Measurements from ENCODE around the gene DSG3.

Gene DSG3

GRCh38 chr18:31454066-31454708, 6.6 kb downstream of the DSG3 start:
- DNase-seq (ENCODE audit: low read depth, low spot score) = no peak
- no peaks in the 10 kb centered on the region for H3K9me3 ChIP-seq (ENCODE audit: control insufficient read depth, insufficient read depth, low read length)
- H3K4me1 ChIP-seq (ENCODE audit: control insufficient read depth, insufficient read depth, low read length) = no peaks in the 10 kb centered on the region
- no peaks in the 10 kb centered on the region for H3K36me3 ChIP-seq (ENCODE audit: control insufficient read depth, insufficient read depth, low read length)
- no peak overlapping the region for H3K4me3 ChIP-seq (ENCODE audit: low read length)
- no peak overlapping the region for H3K27ac ChIP-seq (ENCODE audit: low read length)
- no CpG with 5 or more reads among the region's 3 CpGs for WGBS (ENCODE audit: insufficient coverage, insufficient read length)
- no peaks in the 10 kb centered on the region for H3K27me3 ChIP-seq (ENCODE audit: control insufficient read depth, insufficient read depth, low read length)

- Histone ChIP-seq H3K4me3 (ENCODE audit: low read length) (no peak overlapping the region), H3K36me3 (ENCODE audit: control insufficient read depth, insufficient read depth, low read length) (no peaks in the 10 kb centered on the region), H3K9me3 (ENCODE audit: control insufficient read depth, insufficient read depth, low read length) (no peaks in the 10 kb centered on the region), H3K27me3 (ENCODE audit: control insufficient read depth, insufficient read depth, low read length) (no peaks in the 10 kb centered on the region), H3K4me1 (ENCODE audit: control insufficient read depth, insufficient read depth, low read length) (no peaks in the 10 kb centered on the region), H3K27ac (ENCODE audit: low read length) (no peak overlapping the region)
- WGBS (ENCODE audit: insufficient coverage, insufficient read length) = 100% methylated on average over 1 of the region's 1 CpG
- DNase-seq (ENCODE audit: low read depth, low spot score) = no peak
These were observed 22.1 kb downstream of the DSG3 start for GRCh38 chr18:31469629-31470028.

GRCh38 chr18:31478688-31479087, 31.1 kb downstream of the DSG3 start:
- H3K4me3 ChIP-seq (ENCODE audit: low read length) = no peak overlapping the region
- H3K27me3 ChIP-seq (ENCODE audit: control insufficient read depth, insufficient read depth, low read length) = no peaks in the 10 kb centered on the region
- no peak overlapping the region for H3K27ac ChIP-seq (ENCODE audit: low read length)
- DNase-seq (ENCODE audit: low read depth, low spot score) = no peak
- H3K36me3 ChIP-seq (ENCODE audit: control insufficient read depth, insufficient read depth, low read length) = no peaks in the 10 kb centered on the region
- H3K4me1 ChIP-seq (ENCODE audit: control insufficient read depth, insufficient read depth, low read length) = no peaks in the 10 kb centered on the region; the same call in 1 of the 2 replicates
- WGBS (ENCODE audit: insufficient coverage, insufficient read length) = no CpG with 5 or more reads among the region's 10 CpGs
- no peaks in the 10 kb centered on the region for H3K9me3 ChIP-seq (ENCODE audit: control insufficient read depth, insufficient read depth, low read length)

DNA sequence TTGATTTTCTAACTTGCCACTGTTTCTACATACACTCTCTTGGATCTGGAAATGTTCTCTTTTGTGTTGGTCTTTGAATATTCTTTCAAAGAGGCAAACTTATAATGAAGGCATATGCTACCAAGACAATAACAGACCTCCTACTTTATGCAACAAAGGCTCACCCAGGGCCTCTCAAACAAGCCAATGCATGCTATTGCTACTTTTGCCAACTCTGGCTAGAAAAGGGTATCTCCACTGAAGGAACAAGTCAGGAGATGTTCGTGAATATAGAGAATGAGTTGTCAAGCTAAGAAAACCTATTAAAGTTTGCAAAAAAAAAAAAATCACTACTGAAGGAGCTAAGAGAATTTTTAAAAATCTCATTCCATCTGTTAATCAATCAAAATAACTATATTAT, 34.5 kb downstream of the DSG3 start:
- Histone ChIP-seq H3K9me3 (ENCODE audit: control insufficient read depth, insufficient read depth, low read length) (no peaks in the 10 kb centered on the region), H3K36me3 (ENCODE audit: control insufficient read depth, insufficient read depth, low read length) (no peaks in the 10 kb centered on the region), H3K27me3 (ENCODE audit: control insufficient read depth, insufficient read depth, low read length) (no peaks in the 10 kb centered on the region), H3K4me1 (ENCODE audit: control insufficient read depth, insufficient read depth, low read length) (0 out of 2 replicates have a peak, but pooled peaks cover under 1% of the 10 kb centered on the region), H3K27ac (ENCODE audit: low read length) (no peak overlapping the region), H3K4me3 (ENCODE audit: low read length) (no peak overlapping the region)
- WGBS (ENCODE audit: insufficient coverage, insufficient read length) = no CpG with 5 or more reads among the region's 1 CpG
- DNase-seq (ENCODE audit: low read depth, low spot score) = no peak

DNA sequence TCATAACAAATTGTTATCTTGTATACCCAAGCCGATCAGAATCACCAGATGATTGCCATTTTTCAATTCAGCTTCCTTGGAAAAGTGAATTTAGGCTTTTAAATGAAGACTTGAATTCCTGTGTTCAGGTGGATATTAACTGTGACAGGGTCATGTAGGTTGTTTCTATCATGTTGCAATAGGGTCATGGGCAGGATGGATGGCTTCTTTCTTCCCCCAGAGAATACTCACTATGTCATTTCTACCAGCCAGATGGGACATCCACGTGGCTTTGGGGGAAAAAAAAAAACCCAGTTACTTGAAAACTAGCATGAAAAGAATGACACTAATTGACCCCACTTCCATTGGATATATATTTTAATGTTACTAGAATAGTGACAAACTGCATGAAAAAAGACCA, 35.9 kb downstream of the DSG3 start:
- no peak for DNase-seq (ENCODE audit: low read depth, low spot score)
- no CpG with 5 or more reads among the region's 2 CpGs for WGBS (ENCODE audit: insufficient coverage, insufficient read length)

DNA sequence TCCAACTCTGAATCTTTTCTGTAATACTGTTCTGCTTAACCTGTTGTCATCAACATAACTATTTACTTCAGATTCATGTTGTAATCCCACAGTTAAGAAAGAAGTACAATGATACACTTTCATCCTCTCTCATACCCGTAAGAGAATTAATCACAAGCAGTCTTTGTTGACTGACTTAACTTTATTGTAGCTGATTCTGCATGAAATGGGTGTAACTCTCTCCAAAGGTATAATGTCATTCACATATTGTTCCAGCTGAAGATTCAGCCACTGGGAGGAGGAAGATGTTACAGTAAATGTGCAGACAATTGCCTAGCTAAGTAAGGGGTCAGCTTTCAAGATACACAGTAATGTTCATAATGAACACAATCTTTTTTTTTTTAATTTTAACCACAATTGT, 36.9 kb downstream of the DSG3 start:
- no peak overlapping the region for H3K4me3 ChIP-seq (ENCODE audit: low read length)
- 0 out of 2 replicates have a peak, but pooled peaks cover 2% of the 10 kb centered on the region for H3K4me1 ChIP-seq (ENCODE audit: control insufficient read depth, insufficient read depth, low read length)
- no peaks in the 10 kb centered on the region for H3K36me3 ChIP-seq (ENCODE audit: control insufficient read depth, insufficient read depth, low read length)
- WGBS (ENCODE audit: insufficient coverage, insufficient read length) = no CpG with 5 or more reads among the region's 1 CpG
- no peak for DNase-seq (ENCODE audit: low read depth, low spot score)
- no peaks in the 10 kb centered on the region for H3K9me3 ChIP-seq (ENCODE audit: control insufficient read depth, insufficient read depth, low read length)
- no peak overlapping the region for H3K27ac ChIP-seq (ENCODE audit: low read length)
- H3K27me3 ChIP-seq (ENCODE audit: control insufficient read depth, insufficient read depth, low read length) = no peaks in the 10 kb centered on the region

More for the DNA sequence above, 35.9 kb downstream of the DSG3 start:
- Histone ChIP-seq H3K36me3 (ENCODE audit: control insufficient read depth, insufficient read depth, low read length) (no peaks in the 10 kb centered on the region), H3K4me3 (ENCODE audit: low read length) (no peak overlapping the region), H3K27ac (ENCODE audit: low read length) (no peak overlapping the region), H3K4me1 (ENCODE audit: control insufficient read depth, insufficient read depth, low read length) (0 out of 2 replicates have a peak, but pooled peaks cover 2% of the 10 kb centered on the region), H3K9me3 (ENCODE audit: control insufficient read depth, insufficient read depth, low read length) (no peaks in the 10 kb centered on the region), H3K27me3 (ENCODE audit: control insufficient read depth, insufficient read depth, low read length) (no peaks in the 10 kb centered on the region)

- DNase-seq (ENCODE audit: low read depth, low spot score) = no peak
- no peak overlapping the region for H3K4me3 ChIP-seq (ENCODE audit: low read length)
- H3K4me1 ChIP-seq (ENCODE audit: control insufficient read depth, insufficient read depth, low read length) = 0 out of 2 replicates have a peak, but pooled peaks cover 2% of the 10 kb centered on the region
- no peaks in the 10 kb centered on the region for H3K36me3 ChIP-seq (ENCODE audit: control insufficient read depth, insufficient read depth, low read length)
- WGBS (ENCODE audit: insufficient coverage, insufficient read length) = no CpG with 5 or more reads among the region's 2 CpGs
- H3K27ac ChIP-seq (ENCODE audit: low read length) = no peak overlapping the region
- H3K27me3 ChIP-seq (ENCODE audit: control insufficient read depth, insufficient read depth, low read length) = no peaks in the 10 kb centered on the region
- no peaks in the 10 kb centered on the region for H3K9me3 ChIP-seq (ENCODE audit: control insufficient read depth, insufficient read depth, low read length)
These were observed 38.6 kb downstream of the DSG3 start for GRCh38 chr18:31486165-31486564.

GRCh38 chr18:31487246-31488015, 39.9 kb downstream of the DSG3 start:
- no peak overlapping the region for H3K27ac ChIP-seq (ENCODE audit: low read length)
- H3K4me3 ChIP-seq (ENCODE audit: low read length) = no peak overlapping the region
- 0 out of 2 replicates have a peak, but pooled peaks cover 2% of the 10 kb centered on the region for H3K4me1 ChIP-seq (ENCODE audit: control insufficient read depth, insufficient read depth, low read length)
- no peaks in the 10 kb centered on the region for H3K36me3 ChIP-seq (ENCODE audit: control insufficient read depth, insufficient read depth, low read length)
- no peak for DNase-seq (ENCODE audit: low read depth, low spot score)
- no peaks in the 10 kb centered on the region for H3K27me3 ChIP-seq (ENCODE audit: control insufficient read depth, insufficient read depth, low read length)
- no CpG with 5 or more reads among the region's 9 CpGs for WGBS (ENCODE audit: insufficient coverage, insufficient read length)
- H3K9me3 ChIP-seq (ENCODE audit: control insufficient read depth, insufficient read depth, low read length) = no peaks in the 10 kb centered on the region

- no peaks in the 10 kb centered on the region for H3K36me3 ChIP-seq (ENCODE audit: control insufficient read depth, insufficient read depth, low read length)
- no CpG with 5 or more reads among the region's 1 CpG for WGBS (ENCODE audit: insufficient coverage, insufficient read length)
- no peak overlapping the region for H3K27ac ChIP-seq (ENCODE audit: low read length)
- H3K27me3 ChIP-seq (ENCODE audit: control insufficient read depth, insufficient read depth, low read length) = no peaks in the 10 kb centered on the region
- no peak for DNase-seq (ENCODE audit: low read depth, low spot score)
- H3K9me3 ChIP-seq (ENCODE audit: control insufficient read depth, insufficient read depth, low read length) = no peaks in the 10 kb centered on the region
- H3K4me1 ChIP-seq (ENCODE audit: control insufficient read depth, insufficient read depth, low read length) = 0 out of 2 replicates have a peak, but pooled peaks cover 2% of the 10 kb centered on the region
- no peak overlapping the region for H3K4me3 ChIP-seq (ENCODE audit: low read length)
These were observed 41.8 kb downstream of the DSG3 start for GRCh38 chr18:31489311-31489710.

DNA sequence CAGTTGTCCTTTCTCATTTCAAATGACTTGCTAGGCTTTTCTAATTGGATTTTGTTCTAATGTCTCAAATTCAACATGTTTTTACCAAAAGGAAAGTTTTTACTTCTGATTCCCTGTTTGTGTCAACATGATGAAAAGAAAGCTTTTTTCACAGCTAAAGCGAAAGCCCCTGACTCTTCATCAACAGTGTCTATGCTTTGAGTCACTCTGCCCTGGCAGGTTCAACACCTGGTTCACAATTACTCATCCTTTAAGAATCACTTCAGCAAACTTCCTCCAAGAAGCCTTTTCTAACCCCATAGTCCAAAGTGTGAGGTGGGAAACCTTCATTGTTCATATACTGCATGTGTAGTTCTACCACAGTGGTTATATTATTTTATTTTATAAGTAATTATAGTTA, 42.8 kb downstream of the DSG3 start:
- Histone ChIP-seq H3K4me1 (ENCODE audit: control insufficient read depth, insufficient read depth, low read length) (0 out of 2 replicates have a peak, but pooled peaks cover 2% of the 10 kb centered on the region), H3K36me3 (ENCODE audit: control insufficient read depth, insufficient read depth, low read length) (no peaks in the 10 kb centered on the region), H3K4me3 (ENCODE audit: low read length) (no peak overlapping the region), H3K27ac (ENCODE audit: low read length) (no peak overlapping the region), H3K9me3 (ENCODE audit: control insufficient read depth, insufficient read depth, low read length) (no peaks in the 10 kb centered on the region), H3K27me3 (ENCODE audit: control insufficient read depth, insufficient read depth, low read length) (no peaks in the 10 kb centered on the region)
- WGBS (ENCODE audit: insufficient coverage, insufficient read length) = no CpG with 5 or more reads among the region's 1 CpG
- DNase-seq (ENCODE audit: low read depth, low spot score) = no peak
